HG02571 (cell line): Measurements from ENCODE around the gene ROR2.

ENCODE experiments used
- ATAC-seq: cut with Tn5 transposase; IDR thresholded peaks from one replicate; pipeline ENCODE4 v1.9.1; 2021; ENCODE audit warnings: mild to moderate bottlenecking, moderate library complexity; ENCODE audit not compliant: unreplicated experiment

The ROR2 gene

DNA sequence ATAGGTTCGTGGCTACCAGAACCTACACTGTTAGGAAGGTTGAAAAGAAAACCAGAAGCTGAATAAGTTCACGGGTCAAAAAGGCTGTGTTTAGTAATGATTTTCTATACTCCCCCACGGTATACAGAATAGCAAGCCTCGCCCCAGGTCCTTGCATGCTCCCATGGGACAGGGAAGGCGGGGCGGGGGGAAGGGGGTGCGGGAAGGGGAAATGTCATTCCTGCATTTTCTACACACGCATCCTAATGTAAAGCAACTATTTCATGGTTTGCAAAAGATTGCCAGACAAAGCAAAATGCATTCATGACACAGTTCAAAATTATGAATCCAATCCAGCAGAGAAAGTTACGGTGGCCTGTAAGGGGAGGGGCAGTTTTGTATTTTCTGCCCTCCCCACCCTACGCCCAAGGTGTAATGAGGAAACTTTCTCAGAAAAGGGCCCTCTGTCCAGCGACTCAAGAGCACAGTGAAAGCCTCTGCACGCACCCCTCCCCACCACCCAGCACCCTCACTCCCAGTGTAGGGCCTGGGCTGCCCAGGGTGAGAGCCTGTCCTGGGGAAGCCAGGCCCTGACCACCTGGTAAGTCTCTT, 105.2 kb downstream of the ROR2 start:
- no peak for ATAC-seq

DNA sequence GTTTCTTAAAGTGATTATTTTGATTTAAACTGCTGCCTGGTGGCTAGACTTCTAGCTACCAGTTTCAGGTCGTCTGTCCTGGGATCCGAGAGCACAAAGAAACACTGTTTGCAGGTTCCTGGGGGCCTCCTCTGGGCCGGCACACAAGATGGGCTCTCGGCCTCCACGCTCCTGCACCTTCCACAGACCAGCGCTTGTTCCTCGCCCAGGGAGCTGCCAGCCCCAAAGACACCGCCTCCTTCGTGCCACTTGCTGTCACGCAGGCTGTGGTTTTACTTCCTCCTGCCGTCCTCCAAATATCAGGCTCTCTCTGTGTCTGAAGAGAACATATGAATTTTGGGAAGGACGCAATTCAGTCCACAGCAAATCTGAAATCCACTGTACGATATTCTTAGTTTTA, 105.8 kb downstream of the ROR2 start:
- no peak for ATAC-seq

DNA sequence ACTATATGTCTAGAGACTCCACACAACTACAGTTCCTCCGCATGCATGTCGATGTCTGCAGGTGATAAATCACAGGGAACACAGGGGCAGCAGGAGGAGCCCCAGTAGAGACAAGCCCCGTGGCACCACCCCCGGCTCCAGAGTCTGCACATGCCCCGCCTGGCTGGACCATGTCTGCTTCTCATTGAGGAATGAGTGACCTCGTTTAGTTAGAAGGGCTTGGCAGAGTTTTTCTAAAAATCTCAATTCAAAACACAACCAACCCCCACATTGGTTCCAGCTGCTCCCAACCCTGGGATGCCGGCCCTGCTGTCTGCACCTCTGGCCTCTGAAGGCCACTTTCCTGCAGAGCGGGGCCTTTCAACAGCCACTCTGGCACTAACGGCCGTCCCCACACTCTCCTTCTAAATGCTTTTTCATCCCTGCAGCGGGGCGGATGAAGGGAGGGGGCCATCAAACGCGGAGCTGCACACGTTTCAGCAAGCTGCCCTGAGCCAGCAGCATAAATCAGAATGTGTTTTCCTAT, 106.3 kb downstream of the ROR2 start:
- ATAC-seq, result no peak

DNA sequence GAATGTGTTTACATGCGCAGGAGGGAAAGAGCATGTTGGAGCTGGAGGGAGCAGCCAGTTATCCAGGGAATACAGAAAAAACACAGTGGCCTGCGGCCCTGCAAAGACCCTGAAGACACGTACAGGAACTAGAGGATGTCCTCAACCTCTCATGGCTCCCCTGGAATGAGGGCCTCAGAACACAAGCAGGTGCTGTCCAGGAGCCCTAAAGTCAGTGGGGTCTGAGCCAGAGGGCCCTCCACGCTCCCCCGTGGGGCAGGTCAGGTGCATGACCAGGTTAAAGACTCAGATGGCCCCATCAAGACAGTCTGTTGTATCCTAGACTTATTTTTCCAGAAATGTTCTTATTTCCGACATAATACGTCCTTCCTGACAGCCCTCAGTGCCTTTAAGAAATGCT, 106.9 kb downstream of the ROR2 start:
- ATAC-seq, result no peak

DNA sequence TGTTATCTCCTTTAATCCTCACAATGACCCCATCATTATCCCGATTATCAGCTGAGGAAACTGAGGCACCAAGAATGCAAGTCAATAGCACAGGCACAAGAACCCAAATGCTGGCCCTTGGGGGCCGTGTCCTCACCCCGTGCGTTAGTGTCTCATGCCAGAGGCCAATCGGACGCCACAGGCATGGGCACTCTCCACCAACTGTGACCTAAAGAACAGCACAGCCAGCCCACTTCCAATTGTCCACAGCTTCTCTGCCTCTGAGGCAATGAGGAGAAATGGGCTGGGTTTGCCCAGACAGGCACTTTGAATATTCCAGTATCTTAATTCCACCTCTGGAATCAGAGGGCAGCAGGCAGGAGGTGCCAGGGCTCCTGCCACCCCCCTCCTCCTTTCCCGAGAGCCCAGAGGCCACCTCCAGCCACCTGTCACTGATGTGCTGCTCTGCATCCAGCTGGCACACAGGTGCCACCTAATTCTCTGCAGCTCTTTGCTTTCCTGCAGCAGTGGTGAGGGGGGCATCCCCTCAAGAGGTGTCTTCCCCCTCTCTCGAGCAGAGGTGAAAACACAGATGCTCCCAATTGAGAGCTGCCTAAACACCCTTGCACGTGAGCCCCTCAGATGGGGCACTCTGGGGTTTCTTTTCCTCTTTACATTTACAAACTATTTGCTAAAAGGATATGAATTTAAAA, 107.5 kb downstream of the ROR2 start:
- ATAC-seq, result no peak

DNA sequence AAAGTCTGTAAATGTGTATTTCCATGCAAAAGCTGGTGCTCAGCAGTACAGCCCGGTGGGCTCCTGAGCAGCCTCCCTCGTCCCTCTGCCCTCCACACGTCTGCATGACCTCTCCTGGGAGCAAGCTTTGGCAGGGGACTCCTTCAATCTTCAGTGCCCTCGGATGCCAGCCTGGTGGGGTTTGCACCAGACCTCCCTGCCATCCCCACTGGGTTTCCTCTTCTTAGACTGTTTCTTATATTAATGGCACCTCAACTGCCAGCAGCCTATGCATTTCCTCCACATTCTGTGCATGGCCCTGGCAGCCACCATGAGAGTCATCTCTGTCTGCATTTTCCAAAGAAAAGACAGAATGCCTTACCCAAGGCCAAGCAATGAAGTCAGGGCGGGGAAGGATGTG, 108.4 kb downstream of the ROR2 start:
- no peak for ATAC-seq

DNA sequence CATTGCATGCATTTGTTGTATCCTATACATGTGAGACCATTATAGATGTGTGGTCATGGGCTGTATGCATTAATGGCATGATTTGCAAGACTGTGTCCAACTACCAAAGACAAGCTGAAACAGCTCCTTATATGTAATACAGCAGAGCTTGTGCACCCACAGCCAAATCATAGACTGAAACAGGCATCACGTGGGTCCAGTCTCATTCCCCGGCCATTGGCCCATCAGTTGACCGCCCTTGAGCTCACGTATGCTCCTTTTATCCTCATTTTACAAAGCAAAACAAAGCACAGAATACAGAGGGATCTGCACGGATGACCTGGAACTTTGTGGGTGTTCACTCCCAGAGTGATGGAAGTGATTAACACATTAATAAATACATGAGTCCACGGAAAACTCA, 109.1 kb downstream of the ROR2 start:
- no peak for ATAC-seq

DNA sequence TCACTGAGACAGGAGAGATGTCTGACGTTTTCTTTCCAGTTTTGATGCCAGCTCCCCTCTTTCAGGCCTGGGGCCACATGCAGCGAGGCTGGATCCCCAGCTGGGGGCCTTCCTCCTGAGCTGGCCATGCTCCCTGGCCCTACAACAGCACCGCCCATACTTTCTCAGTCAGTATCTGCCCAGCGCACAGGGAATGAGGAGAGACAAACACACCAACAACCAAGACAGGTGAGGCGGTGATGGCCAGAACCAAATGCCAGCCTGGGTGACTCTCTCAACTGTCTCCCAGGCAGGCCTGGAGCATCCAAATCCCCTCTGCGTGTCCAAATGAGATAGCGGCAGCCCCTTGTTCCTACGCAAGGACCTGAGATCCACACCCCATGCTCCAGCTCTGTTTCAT, 109.6 kb downstream of the ROR2 start:
- ATAC-seq, result no peak

DNA sequence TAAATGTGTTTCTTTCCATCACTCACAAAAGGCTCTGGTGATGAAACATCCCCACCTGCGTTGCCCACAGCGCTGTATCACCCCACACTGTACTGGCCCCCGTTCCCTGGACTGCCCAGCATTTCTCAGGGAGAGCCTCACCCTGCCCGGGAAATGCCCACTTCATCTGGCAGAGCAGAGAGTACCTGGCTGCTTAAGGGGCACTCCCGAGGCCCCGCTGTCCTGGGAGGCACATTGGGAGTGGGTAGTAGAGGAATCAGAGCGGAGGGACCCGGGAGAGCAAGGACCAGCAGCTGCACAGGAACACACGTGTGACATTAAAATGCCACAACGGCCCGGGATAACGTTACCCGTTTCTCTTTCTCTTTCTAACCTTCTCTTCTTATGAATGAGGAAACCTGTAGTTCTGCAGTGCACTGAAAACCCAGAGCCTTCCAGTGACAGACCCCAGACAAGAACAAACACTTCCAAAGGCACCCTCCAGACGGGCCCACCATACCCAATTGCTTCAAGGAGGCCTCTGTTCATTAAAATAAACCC, 110.0 kb downstream of the ROR2 start:
- ATAC-seq, result no peak

DNA sequence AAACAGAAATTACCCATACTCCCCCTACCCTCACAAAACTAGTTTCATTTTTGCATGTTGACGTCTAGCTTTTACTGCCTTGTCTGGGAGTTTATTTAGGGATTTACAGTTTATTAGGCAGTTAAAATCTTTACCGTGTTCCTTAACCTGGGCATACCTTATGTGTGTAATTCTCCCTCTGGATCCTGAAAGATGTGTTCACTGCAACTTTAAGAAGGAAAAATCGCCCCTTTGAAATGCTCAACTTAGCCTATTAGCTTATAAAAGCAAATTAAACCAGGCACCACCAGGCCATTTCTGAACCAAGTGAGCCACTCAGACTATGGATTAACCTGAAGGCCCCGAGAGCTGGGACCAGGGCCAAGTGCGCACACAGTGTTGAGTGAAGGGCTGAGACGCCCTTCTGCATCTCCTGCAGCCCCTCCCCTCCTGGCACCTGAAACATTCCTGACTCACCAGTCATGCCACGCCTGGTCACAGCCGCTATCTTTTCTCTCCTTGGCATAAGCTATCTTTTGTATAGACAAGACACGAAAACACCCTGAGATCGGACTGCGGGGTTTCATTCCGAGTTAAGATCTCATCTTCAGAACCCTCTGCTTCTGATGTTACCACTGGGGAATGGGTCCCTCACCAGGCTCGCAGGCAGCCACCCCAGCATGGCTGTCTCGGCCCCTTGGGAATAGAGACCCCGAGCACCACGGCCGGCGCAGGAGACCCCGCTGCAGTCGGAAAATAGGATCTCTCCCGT, 111.9 kb downstream of the ROR2 start:
- ATAC-seq, result no peak

DNA sequence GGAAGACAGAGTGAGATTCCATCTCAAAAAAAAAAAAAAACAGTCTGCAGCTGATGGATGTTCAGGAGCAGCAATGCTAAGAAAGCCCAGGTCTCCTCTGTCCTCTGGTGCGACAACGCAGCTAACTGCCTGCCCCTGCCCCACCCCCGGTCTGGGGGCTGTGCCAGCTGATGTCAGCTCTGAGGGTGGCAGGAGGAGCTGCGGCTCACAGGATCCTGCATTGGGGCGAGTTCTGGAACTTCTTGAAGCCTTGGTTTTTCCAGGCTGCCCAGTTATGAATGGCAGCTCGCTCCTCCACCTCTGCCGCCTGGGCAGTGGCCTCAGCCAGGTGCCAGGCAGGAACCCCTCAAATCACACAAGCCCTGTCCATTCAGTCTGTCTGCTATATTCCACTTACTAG, 113.5 kb downstream of the ROR2 start:
- ATAC-seq, result no peak

DNA sequence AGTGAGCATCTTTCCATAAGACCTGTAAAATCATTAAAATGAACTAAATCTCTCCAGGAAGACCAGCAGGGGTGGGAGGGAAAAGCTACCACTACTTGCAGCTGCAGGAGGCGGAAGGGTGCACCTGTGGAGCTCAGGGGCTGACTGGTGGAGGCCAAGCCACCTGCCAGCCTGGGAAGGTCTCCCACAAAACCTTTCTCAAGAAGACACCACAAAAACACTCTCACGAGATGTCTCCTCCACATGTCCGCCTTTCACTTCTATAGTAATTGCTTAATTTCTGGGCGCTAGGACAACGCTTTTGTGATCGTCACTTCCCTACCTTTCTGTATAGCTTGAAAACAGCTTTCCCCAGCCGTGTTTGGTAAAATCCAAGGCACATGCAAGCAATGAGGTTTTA, 114.4 kb downstream of the ROR2 start:
- no peak for ATAC-seq

DNA sequence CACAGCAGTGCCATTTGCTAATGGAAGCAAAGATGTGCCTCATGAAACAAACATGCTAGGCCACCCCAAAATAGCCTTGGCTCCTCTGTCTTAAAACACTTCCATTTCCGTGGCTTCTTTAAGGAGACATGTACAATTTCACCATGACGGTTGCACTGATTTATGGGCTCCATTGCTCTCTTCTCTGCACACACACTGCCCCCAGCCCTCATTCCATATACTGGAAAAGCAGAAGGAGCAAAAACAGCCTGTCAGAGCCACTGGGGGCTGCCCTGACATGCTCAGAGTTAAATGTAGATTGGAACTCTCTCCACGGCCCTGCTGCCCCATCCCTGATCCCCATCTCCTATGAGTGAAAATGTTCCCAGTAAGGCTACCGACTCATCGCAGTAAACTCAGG, 114.8 kb downstream of the ROR2 start:
- ATAC-seq, result no peak

DNA sequence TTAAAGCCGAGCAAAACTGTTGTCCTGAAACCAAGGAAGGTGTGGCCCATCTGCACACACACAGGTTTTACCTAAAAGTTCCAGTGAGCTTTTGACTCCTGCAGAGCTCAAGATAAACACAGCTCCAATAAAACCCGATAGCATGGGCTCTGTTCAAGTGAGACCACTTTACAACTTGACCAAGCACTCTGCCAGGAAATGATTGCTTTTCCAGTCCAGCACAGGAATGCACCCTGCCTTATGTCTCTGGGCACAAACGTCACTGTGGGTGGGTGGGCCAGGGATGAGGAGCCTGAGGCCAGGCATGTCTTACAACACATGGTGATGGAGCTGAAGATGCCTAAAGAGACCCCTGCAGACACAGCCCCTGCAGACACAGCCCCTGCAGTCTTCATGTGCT, 115.3 kb downstream of the ROR2 start:
- no peak for ATAC-seq

DNA sequence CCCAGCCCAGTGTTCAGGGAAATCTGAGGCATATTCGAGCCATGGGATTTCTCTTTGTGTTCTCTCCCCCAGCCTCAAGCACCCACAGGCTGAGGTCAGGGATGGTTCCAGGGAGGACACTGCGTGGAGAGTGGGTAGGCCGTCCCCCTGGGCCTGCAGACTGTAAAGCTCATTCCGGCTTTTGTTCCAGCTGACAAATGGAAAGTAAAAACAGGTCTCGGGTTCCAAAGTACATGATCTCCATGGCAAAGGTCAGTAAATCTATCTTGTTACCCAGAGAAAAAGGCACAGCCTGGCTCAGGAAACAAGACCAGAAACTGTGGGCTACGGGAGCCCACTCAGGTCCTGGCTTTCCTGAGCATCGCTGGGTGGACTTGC, 116.2 kb downstream of the ROR2 start:
- no peak for ATAC-seq

DNA sequence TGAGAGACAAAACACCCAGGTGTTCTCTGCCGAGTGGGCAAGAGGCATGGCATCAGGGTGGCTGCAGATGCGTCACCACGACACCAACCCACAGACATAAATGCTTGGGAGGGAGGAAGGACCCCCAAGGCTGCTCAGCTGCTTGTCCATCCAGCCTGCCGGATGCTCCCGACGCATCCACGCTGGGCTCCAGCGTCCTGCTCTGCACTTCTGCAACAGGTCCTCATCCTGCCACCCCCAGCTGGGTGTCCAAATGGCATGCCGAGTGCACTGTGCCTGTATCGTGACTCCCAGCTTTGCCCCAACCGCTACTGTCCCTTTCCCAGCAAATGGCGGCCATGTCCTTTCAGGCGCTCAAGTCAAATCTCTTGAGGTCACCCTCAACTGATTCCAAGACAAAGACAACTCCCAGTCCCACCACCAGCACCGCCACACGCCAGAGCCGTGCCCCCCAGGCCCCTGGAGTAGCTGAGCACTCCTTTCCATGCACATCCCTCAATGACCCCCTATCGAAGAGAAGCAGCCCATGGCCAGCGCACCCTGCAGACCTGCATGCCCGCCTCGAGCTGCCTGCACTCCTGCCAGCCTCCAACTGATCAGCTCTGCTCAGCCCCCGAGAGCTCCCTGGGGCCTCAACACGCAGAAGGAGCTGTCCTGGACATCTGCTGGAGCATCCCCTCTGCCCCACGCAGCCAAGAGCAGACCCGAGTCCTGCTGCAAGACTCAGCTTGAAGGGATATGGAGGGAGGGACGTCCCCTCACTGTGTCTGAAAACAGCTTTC, 116.7 kb downstream of the ROR2 start:
- ATAC-seq, result no peak

DNA sequence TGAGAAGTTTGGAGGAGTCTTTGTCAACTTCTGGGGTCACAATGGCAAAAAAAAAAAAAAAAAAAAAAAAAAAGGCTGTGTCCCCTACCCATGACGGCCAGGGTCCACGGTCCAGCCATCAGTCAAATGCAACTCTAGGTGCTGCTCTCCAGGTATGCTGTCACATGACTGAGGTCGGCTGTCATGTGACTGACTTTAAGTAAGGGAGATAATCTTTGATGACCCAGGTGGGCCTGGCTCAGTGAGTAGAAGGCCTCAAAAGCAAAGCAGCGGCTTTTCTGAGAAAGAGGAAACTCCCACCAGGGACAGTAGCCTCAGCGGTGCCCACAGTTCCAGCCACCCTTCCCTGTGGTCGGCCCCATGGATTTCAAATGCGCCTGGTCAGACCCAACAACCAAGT, 117.7 kb downstream of the ROR2 start:
- no peak for ATAC-seq

DNA sequence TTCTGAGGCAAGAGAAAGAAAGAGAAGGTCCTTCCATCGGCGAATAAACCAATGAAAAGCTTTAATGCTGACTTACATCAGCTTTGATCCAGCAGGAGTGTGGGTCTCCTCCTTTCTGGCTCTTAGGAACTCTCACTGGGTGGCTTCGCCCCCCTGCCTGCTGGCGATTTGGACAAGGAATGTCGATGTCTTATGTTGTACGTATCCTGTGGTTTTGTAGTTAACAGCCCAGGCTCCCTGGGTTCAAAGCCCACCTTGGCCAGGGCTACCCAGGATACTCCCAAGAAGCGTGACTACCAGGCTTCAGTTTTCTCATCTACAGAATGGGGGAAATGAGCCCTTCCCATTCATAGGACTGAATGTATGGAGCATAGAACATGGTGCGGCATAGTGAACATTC, 124.2 kb downstream of the ROR2 start:
- ATAC-seq, result no peak

DNA sequence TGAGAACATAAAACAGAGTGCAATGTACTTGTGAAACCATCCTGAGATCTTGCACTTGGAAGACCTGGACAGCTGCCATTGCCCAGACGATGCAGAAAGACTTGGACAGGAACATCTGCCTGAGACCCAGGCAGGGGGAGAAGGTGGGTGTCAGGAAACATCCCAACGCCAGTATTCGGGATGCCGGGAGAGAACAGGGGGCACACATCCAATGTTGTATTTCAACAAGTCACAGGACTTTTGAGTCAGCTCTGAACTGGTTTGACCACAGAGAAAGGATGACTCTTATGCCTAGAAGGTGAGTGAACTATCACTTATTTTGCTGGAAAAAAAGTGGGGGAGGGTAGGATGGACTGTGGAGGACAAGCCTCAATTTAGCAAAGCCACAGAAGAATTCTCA, 124.6 kb downstream of the ROR2 start:
- ATAC-seq, result no peak

DNA sequence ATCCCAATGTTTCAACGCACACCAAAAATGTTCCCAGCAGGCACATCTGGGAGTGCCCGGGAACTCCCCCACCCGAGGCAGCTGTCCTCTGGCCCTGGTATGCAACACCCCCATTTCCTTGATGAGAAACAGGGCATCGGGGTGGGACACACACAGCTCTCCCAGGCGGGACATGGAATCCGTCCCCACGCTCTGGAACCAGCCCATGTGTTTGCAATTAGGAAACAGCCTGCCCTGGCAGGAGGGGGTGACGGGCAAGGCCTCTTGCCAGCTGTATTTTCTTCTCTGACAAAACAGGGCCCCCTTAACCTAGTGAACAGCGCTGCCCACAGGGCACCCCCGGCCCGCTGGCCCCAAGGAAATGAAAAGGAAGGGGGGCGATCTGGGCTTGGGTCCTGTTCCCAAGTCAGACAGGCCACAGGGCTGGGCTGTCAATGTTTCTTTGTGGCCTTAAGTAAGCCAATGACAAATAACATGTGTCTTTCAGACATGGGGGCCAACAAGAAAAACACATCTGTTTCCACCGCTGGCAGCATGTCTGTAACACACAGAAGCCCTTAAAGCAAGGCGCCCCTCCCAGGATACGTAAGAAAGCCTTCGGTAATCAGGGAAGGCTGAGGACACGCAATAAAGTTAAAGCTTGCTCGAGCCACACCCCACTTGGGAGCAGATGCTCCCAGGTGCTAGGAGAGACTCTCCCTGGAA, 125.3 kb downstream of the ROR2 start:
- no peak for ATAC-seq

DNA sequence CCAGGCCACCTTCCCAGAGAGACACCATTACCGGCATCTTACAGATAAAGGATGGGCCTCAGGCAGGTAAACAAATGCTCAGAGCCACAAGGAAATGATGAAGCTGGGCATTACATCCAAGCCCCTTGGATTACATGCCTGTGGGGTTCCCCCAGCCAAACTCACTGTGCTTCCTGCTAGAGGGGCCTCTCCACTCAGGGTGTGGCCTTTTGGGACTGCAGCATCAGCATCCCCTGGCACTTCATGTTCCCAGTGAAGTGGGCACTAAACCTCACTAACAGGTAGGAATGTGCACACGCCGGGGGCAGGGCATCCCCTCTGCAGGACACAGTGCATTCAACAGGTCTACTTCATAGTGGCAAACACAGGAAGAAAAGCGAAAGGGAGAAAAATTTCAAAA, 125.9 kb downstream of the ROR2 start:
- ATAC-seq, result no peak
